ENCODE results near the gene ERFE. TPM values are rescaled to one million over a fixed set of nuclear protein-coding genes. Genes with fewer than 3 reads are reported as not detected.

The ERFE gene
- total and polyA plus RNA-seq, 10 of the 15 experiments (the other 5 are each of a cell fraction or from before 2014, with no cell fraction given), result not detected

DNA sequence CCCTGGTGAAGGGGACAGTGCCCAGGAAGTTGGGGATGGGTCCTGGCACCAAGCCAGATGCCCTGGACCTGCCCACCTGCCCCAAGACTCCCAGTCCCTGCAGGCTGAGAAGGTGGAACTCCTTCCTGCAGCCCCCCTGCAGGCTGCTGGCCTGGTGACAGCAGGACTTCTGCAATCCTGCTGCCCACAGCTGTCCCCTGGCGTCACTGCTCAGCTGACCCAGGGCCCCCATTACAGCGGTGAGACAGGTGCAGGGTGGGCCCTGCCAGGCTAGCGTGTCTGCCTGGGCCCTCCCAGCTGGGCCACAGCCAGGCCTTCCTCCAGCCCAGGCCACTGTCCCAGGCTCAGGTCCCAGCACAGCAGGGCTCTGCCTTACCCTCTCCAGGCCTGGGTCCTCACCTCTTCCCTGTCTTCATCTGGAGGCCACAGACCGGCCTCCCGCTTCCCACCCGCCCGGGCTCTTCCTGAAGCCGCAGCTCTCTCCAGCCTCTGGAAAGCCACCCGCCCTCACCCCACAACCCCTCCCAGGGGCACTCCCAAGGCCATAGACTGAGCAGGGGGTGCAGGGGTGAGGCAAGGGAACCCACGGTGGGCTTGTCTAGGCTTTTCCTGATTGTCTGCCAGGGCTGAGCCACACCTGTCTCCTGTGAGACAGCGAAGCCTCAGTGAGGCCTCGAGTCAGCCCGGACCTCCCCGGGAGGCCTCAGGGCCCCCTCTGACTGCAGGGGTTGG, 8.8 kb upstream of the ERFE start:
- no peak for DNase-seq (ENCODE audit: low read depth, low spot score)
- no TSS peak for BruUV-seq (replicated peaks)
- FAIRE-seq, result no peak
- H3K4me2 ChIP-seq (ENCODE audit: control insufficient read depth, insufficient read depth), result no peak overlapping the region
- H3K9me3 ChIP-seq (replicated peaks; ENCODE audit: control insufficient read depth, insufficient read depth, low read length), result no peaks in the 10 kb centered on the region
- H3K9ac ChIP-seq (ENCODE audit: control insufficient read depth, insufficient read depth, low read length), result no peak overlapping the region
- SMC1A ChIA-PET (ENCODE audit: uncharacterized antibody, unreplicated experiment), result no interaction called here
- no peak overlapping the region for H3K4me3 ChIP-seq
- 24% methylated on average over 14 of the region's 14 CpGs for WGBS (ENCODE audit: insufficient coverage, insufficient replicate concordance, low lambda C conversion rate, missing lambda C conversion rate)
- CTCF ChIA-PET, result no interaction called here
- 0 out of 3 replicates have a peak, but pooled peaks have one; percentile 29 for ATAC-seq
- no peaks in the 10 kb centered on the region for H3K36me3 ChIP-seq (ENCODE audit: control insufficient read depth in 2 of 2, insufficient read depth in 2 of 2, low read length in 1 of 2)
- no peaks in the 10 kb centered on the region for H4K20me1 ChIP-seq (ENCODE audit: control insufficient read depth, insufficient read depth)
- H3K27ac ChIP-seq (ENCODE audit: control insufficient read depth, insufficient read depth), result no peak overlapping the region
- POLR2A ChIA-PET, result no interaction called here
- no peak for TF ChIP-seq JUNB (IDR thresholded peaks at IDR 0.05)
- TF ChIP-seq SP1 (IDR thresholded peaks at IDR 0.05; ENCODE audit: low read depth, low read length), result no peak
- TF ChIP-seq, protein P1, sequence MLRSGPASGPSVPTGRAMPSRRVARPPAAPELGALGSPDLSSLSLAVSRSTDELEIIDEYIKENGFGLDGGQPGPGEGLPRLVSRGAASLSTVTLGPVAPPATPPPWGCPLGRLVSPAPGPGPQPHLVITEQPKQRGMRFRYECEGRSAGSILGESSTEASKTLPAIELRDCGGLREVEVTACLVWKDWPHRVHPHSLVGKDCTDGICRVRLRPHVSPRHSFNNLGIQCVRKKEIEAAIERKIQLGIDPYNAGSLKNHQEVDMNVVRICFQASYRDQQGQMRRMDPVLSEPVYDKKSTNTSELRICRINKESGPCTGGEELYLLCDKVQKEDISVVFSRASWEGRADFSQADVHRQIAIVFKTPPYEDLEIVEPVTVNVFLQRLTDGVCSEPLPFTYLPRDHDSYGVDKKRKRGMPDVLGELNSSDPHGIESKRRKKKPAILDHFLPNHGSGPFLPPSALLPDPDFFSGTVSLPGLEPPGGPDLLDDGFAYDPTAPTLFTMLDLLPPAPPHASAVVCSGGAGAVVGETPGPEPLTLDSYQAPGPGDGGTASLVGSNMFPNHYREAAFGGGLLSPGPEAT (IDR thresholded peaks at IDR 0.05; ENCODE audit: low read depth), result no peak
- TF ChIP-seq, protein P2, sequence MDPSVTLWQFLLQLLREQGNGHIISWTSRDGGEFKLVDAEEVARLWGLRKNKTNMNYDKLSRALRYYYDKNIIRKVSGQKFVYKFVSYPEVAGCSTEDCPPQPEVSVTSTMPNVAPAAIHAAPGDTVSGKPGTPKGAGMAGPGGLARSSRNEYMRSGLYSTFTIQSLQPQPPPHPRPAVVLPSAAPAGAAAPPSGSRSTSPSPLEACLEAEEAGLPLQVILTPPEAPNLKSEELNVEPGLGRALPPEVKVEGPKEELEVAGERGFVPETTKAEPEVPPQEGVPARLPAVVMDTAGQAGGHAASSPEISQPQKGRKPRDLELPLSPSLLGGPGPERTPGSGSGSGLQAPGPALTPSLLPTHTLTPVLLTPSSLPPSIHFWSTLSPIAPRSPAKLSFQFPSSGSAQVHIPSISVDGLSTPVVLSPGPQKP (IDR thresholded peaks at IDR 0.05; ENCODE audit: low read depth, low read length), result no peak
- TF ChIP-seq, protein P3, sequence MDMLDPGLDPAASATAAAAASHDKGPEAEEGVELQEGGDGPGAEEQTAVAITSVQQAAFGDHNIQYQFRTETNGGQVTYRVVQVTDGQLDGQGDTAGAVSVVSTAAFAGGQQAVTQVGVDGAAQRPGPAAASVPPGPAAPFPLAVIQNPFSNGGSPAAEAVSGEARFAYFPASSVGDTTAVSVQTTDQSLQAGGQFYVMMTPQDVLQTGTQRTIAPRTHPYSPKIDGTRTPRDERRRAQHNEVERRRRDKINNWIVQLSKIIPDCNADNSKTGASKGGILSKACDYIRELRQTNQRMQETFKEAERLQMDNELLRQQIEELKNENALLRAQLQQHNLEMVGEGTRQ (IDR thresholded peaks at IDR 0.05; ENCODE audit: borderline replicate concordance, low read depth, low read length), result no peak
- no peak for TF ChIP-seq TCF3 (IDR thresholded peaks at IDR 0.05; ENCODE audit: borderline replicate concordance, insufficient read depth, low read depth, low read length)
- TF ChIP-seq, protein P4, sequence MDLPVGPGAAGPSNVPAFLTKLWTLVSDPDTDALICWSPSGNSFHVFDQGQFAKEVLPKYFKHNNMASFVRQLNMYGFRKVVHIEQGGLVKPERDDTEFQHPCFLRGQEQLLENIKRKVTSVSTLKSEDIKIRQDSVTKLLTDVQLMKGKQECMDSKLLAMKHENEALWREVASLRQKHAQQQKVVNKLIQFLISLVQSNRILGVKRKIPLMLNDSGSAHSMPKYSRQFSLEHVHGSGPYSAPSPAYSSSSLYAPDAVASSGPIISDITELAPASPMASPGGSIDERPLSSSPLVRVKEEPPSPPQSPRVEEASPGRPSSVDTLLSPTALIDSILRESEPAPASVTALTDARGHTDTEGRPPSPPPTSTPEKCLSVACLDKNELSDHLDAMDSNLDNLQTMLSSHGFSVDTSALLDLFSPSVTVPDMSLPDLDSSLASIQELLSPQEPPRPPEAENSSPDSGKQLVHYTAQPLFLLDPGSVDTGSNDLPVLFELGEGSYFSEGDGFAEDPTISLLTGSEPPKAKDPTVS (IDR thresholded peaks at IDR 0.05; ENCODE audit: low read depth, low read length), result no peak
- TF ChIP-seq, protein P5, sequence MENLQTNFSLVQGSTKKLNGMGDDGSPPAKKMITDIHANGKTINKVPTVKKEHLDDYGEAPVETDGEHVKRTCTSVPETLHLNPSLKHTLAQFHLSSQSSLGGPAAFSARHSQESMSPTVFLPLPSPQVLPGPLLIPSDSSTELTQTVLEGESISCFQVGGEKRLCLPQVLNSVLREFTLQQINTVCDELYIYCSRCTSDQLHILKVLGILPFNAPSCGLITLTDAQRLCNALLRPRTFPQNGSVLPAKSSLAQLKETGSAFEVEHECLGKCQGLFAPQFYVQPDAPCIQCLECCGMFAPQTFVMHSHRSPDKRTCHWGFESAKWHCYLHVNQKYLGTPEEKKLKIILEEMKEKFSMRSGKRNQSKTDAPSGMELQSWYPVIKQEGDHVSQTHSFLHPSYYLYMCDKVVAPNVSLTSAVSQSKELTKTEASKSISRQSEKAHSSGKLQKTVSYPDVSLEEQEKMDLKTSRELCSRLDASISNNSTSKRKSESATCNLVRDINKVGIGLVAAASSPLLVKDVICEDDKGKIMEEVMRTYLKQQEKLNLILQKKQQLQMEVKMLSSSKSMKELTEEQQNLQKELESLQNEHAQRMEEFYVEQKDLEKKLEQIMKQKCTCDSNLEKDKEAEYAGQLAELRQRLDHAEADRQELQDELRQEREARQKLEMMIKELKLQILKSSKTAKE (IDR thresholded peaks at IDR 0.05; ENCODE audit: low read depth, poor library complexity, severe bottlenecking), result no peak
- no peak for TF ChIP-seq STAT1 (conservative IDR thresholded peaks at IDR 0.05)
- no peak for TF ChIP-seq HDAC2 (IDR thresholded peaks at IDR 0.05)
- no peak for TF ChIP-seq SPI1 (IDR thresholded peaks at IDR 0.05; ENCODE audit: borderline replicate concordance, insufficient read depth, low read depth, low read length)
- no peaks in the 10 kb centered on the region for H3K27me3 ChIP-seq (replicated peaks in 1 of 2; ENCODE audit: control insufficient read depth in 2 of 2, insufficient read depth in 2 of 2, low read length in 1 of 2)
- no peaks in the 10 kb centered on the region for H3K79me2 ChIP-seq (ENCODE audit: control insufficient read depth, insufficient read depth, low read length)
- H2AFZ ChIP-seq (ENCODE audit: control insufficient read depth, low read depth, low read length), result no peak overlapping the region
- in situ Hi-C loops (cut with MboI), result no loop called here
- intact Hi-C loops (cut with micrococcal nuclease; ENCODE audit: unreplicated experiment), result no loop called here
- RAD21 ChIA-PET (ENCODE audit: unreplicated experiment), result no interaction called here
- H3K4me1 ChIP-seq (ENCODE audit: control insufficient read depth, insufficient read depth, low read length), result no peaks in the 10 kb centered on the region

Measured in GM12878 (cell line).